Stimulated activated CD8-positive, alpha-beta memory T cell treated with anti-CD3 and anti-CD28 coated beads, Interleukin-7, amount 100 ng/mL, for 48 hours (primary cell): ENCODE measurements around the gene PTGES2.

Experiments
- DNase-seq, 2 donors: peaks; one replicate each; pipeline ENCODE4 v3.0.0-alpha.2; 2020; ENCODE audit warnings: low read depth in 1 of 2; ENCODE audit errors: extremely low read depth in 1 of 2

The PTGES2 gene

DNA sequence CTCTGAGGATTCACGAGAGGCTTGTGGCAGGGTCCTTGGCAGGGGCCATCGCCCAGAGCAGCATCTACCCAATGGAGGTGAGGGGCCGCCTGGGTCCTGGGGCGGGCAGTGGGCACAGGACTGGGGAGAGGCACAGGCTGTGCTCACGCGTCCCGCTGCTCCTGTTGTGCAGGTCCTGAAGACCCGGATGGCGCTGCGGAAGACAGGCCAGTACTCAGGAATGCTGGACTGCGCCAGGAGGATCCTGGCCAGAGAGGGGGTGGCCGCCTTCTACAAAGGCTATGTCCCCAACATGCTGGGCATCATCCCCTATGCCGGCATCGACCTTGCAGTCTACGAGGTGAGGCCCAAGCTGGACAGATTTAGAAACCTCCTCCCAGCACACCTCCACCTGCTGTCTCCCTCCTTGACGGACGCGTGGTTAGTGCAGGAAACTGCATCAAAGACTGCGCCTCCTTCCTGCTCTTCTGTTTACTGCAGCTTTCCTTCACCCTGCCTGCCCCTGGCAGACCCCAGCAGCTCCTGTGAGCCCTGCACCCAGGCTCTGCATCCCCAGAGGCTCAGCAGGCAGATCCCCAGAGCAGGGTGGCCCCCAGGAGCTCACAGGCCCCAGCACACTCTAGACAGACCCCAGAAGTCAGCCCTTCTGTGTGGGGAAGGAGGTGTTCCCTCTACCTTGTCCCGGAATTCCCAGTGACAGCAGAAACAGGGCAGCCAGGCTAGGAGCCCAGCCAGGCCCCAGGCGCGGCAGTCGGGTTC, 21.2 kb downstream of the PTGES2 start:
- no peak for DNase-seq

- no peak for DNase-seq
Observed at GRCh38 chr9:128105538-128106175, 21.9 kb downstream of the PTGES2 start.

GRCh38 chr9:128104171-128104618, 23.3 kb downstream of the PTGES2 start:
- no peak for DNase-seq

GRCh38 chr9:128103589-128103962, 24.0 kb downstream of the PTGES2 start:
- DNase-seq, result no peak

- no peak for DNase-seq
Observed at GRCh38 chr9:128102861-128103588, 24.5 kb downstream of the PTGES2 start.

DNA sequence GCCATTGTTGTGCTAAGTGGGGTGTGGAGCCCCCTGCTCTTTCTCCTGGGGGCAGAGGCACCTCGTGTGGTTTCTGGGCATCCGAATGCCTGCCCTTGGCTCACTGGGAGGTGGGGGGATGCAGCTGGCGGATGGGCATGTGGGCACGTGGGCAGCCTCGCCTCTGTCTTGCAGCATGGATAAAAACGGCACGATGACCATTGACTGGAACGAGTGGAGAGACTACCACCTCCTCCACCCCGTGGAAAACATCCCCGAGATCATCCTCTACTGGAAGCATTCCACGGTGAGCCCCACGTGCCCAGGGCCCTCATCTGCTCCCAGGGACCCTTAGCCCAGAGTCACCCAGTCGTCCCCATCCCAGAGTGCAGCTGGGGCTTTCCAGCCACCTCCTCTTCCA, 25.3 kb downstream of the PTGES2 start:
- DNase-seq, result no peak

- DNase-seq, result no peak
Observed at GRCh38 chr9:128101690-128102089, 25.8 kb downstream of the PTGES2 start.

- no peak for DNase-seq
Observed at GRCh38 chr9:128101231-128101661, 26.3 kb downstream of the PTGES2 start.

- DNase-seq, result no peak
Observed at GRCh38 chr9:128100581-128100980, 26.9 kb downstream of the PTGES2 start.

DNA sequence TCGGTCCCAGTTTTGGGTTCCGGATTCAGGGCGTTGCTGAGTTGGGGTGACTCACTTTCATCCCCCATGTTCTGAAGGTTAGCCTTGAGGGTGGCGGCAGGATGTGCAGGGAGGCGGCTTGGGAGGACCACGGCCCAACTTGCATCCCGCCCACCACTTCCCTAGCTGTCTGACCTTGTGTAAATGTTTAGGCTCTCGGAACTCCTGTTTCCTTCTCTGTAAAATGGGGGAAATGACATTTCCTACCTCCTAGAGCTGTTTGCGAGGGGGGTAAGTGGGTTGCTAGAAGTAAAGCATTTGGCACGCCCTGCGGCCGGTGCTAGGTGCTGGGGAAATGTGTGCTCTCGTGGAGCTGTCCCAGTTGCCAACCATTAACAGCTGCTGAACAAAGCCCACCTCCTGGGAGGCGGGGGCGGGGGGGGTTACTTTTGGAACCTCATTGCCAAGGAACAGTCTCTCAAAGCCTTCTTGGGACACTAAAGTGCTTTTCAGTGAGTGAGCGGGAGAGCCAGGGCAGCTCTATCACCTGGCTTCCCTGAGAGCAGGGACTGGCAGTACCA, 27.5 kb downstream of the PTGES2 start:
- no peak for DNase-seq

DNA sequence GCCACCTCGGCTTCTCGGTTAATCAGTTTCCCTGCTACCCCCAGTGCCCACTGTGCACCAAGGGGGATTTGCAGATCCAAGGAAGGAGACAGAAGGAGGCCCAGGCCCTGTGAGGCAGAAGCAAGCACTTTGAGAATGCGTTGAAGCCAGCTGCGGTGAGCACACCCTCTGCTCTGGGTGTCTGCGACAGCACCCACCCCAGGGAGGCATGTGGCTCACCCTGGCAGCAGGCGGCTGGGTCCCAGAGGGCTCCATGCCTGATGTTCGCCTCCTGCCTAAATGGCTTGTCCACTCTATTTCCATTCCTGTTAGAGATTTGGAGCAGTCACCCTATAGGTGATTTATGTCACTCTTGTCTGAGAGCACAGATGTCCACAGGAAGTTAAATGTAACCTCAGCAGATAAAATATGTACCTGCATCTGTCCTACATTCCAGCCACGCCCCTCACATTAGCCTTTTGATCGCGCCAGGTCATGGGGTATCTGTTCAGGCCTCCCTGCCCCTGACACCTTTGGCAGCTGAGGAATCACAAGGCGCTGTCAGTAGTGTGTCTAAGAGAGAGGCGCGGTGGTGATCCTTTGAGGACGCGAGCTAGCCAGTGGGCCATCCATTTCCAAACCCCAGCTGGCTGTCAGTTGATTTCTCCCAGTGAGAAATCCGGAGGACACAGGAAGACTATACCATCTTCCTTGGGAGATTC, 28.1 kb downstream of the PTGES2 start:
- DNase-seq, result no peak

GRCh38 chr9:128098297-128099230, 29.0 kb downstream of the PTGES2 start:
- DNase-seq, result peak; percentile 33 to 68

GRCh38 chr9:128097543-128098296, 29.8 kb downstream of the PTGES2 start:
- peak in 1 of 2 donors; percentile 25 for DNase-seq

- no peak for DNase-seq
Observed at GRCh38 chr9:128096616-128097536, 30.7 kb downstream of the PTGES2 start.

GRCh38 chr9:128094950-128095544, 32.5 kb downstream of the PTGES2 start:
- no peak for DNase-seq

DNA sequence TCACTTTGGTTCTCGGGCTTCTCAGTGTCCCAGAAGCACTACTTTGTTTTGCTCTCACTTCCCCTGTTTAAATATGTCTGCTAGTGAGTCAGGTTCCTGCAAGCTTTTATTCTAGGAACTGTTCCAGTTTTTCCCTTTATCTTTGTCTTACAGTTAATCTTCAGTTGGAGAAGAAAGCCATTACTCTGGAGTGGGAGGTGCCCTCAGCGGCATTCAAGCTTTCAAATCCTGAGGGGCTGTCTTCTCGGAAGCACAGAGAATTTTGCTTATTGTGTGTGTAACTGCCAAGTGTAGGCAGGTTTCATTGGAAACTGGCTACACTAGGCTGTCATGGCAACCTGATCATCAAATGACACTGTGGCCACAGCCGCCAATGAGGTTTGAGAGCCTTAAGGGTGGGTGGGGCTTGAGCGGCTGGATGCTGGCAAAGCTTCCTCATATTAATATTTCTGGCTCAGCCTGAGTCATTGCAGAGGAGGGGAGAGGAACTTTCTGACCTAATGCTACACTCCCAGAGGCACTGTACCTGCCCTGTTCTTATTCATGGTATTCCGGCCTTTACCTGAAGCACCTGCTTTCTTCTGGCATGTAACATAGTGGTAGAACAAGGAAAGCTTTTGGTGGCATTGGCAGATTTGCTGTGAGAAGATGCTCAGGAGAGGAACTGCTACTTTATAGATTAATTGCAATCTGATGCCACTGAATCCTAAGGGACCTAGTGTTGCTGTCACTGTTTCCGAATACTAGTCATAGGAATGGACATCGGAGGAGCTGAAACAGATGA, 33.2 kb downstream of the PTGES2 start:
- peak; percentile 55 to 85 for DNase-seq

GRCh38 chr9:128093011-128093410, 34.5 kb downstream of the PTGES2 start:
- no peak for DNase-seq
